Kidney (tissue), 14 donors: Measurements from ENCODE around the gene METTL24. TPM values are rescaled to one million over a fixed set of nuclear protein-coding genes. Genes with fewer than 3 reads are reported as not detected.
A peak's percentile ranks its signal among the peaks of the same experiment; 100 is the strongest.

Source experiments
- DNase-seq, 5 donors: peaks; one replicate each; pipeline ENCODE4 v3.0.0-alpha.2; 2013 to 2020
- FAIRE-seq: peaks from 2 replicates; lab custom pipeline; 2012; peaks lifted over from hg19 to GRCh38; lab: Jason Lieb, UNC
- H3K27ac ChIP-seq, 2 donors: one replicate each; pipeline ENCODE4 v1.7.0; 2013; ENCODE audit warnings: low read depth in 2 of 2, low read length in 2 of 2, inconsistent platforms in 1 of 2
- H3K27me3 ChIP-seq: one replicate; pipeline ENCODE4 v1.7.1; 2013; ENCODE audit warnings: low read length, inconsistent platforms; ENCODE audit not compliant: control insufficient read depth, insufficient read depth
- H3K36me3 ChIP-seq, 3 donors: one replicate each; pipeline versions ENCODE4 v1.7.0 to v1.7.1; 2013; ENCODE audit warnings: low read length in 3 of 3, control low read depth in 1 of 3, inconsistent platforms in 1 of 3; ENCODE audit not compliant: insufficient read depth in 3 of 3, control insufficient read depth in 2 of 3
- H3K4me1 ChIP-seq, 3 donors: one replicate each; pipeline versions ENCODE4 v1.7.0 to v1.7.1; 2013; ENCODE audit warnings: low read length in 3 of 3, inconsistent platforms in 1 of 3, low read depth in 1 of 3; ENCODE audit not compliant: control insufficient read depth in 2 of 3, insufficient read depth in 2 of 3
- H3K4me3 ChIP-seq, 3 donors: one replicate each; pipeline versions ENCODE4 v1.7.0 to v1.8.1; 2013; ENCODE audit warnings: low read length in 3 of 3, control low read depth in 1 of 3, inconsistent platforms in 1 of 3
- H3K9ac ChIP-seq, 3 donors: one replicate each; pipeline versions ENCODE4 v1.7.0 to v1.7.1; 2013; ENCODE audit warnings: low read length in 3 of 3, control low read depth in 1 of 3, inconsistent platforms in 1 of 3
- H3K9me3 ChIP-seq, 3 donors: one replicate each; pipeline versions ENCODE4 v1.7.0 to v1.7.1; 2013; ENCODE audit warnings: low read length in 3 of 3, control low read depth in 1 of 3, inconsistent platforms in 1 of 3; ENCODE audit not compliant: control insufficient read depth in 2 of 3, insufficient read depth in 1 of 3
- intact Hi-C: fragments of 100-400 bp; cut with DNase I; formaldehyde crosslinking; loops from one replicate; pipeline ENCODE4 v1.11.1; 2022
- polyA plus RNA-seq: library from polyadenylated mRNA; stranded (reverse); fragments of 350-450 nt; fragmentation: Illumina TruSeq; extraction: RNeasy Lipid Tissue Mini Kit (QIAGEN cat#74804); gene quantifications from one replicate; pipeline ENCODE4 v1.2.3, GENCODE V29; 2014; ENCODE audit warnings: low read depth, low replicate concordance; ENCODE audit not compliant: insufficient read depth
- total RNA-seq: library from RNA; stranded (reverse); fragmentation: NEBNext Ultra II Directional; extraction: Animal tissue kit (Norgen Biotek cat#: 25700); gene quantifications from one replicate; pipeline ENCODE4 v1.2.1, GENCODE V29; 2021
- TF ChIP-seq, protein P1 (sequence below): IDR thresholded peaks from 3 replicates; pipeline ENCODE4 v1.5.1; 2012; ENCODE audit warnings: mild to moderate bottlenecking, moderate library complexity, borderline replicate concordance; ENCODE audit not compliant: insufficient read depth; ENCODE audit errors: extremely low read depth
- donor health status: control.
- donor health status: control.
- donor health status: control.
- donor health status: control.
- donor health status: control.
- donor health status: DM: yes; HTN: yes; CAD: no.
- donor health status: Normal renal cell carcinoma (clear cell type).

Gene METTL24
- total and polyA plus RNA-seq, 2 donors from 2014 or later = 1.4 to 3.5 TPM

DNA sequence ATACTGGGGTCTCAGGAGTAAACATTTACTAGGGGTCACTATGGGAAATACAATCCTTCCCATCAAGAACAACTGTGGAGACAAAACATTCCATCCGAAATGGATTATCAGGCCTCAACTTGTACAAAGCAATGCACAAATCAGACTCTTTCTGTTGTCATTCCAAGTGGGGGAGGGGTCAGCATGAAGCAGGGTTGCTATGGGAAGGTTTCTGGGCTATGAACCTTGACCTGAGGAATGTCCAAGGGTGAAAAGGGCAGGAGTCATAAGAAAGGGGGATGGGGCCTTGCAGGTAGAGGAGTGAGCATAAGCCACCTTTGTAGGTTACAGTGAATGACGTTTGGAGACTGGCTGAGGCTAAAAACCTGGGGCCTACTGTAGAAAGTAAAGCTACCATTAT, 3.1 kb downstream of the METTL24 start:
- Histone ChIP-seq H3K36me3 (no peaks in the 10 kb centered on the region), H3K4me3 (peak overlapping the region in 1 of 3 donors; percentile 26), H3K9me3 (no peaks in the 10 kb centered on the region), H3K27me3 (no peaks in the 10 kb centered on the region), H3K9ac (no peak overlapping the region), H3K27ac (no peak overlapping the region), H3K4me1 (peaks cover 6 to 27% (median 10%) of the 10 kb centered on the region in 3 donors)
- FAIRE-seq (no peak), DNase-seq (peak in 3 of 5 donors; percentile 40 to 68 (median 49))
- TF ChIP-seq, protein P1, sequence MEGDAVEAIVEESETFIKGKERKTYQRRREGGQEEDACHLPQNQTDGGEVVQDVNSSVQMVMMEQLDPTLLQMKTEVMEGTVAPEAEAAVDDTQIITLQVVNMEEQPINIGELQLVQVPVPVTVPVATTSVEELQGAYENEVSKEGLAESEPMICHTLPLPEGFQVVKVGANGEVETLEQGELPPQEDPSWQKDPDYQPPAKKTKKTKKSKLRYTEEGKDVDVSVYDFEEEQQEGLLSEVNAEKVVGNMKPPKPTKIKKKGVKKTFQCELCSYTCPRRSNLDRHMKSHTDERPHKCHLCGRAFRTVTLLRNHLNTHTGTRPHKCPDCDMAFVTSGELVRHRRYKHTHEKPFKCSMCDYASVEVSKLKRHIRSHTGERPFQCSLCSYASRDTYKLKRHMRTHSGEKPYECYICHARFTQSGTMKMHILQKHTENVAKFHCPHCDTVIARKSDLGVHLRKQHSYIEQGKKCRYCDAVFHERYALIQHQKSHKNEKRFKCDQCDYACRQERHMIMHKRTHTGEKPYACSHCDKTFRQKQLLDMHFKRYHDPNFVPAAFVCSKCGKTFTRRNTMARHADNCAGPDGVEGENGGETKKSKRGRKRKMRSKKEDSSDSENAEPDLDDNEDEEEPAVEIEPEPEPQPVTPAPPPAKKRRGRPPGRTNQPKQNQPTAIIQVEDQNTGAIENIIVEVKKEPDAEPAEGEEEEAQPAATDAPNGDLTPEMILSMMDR = no peak
- intact Hi-C loops = no loop called here

DNA sequence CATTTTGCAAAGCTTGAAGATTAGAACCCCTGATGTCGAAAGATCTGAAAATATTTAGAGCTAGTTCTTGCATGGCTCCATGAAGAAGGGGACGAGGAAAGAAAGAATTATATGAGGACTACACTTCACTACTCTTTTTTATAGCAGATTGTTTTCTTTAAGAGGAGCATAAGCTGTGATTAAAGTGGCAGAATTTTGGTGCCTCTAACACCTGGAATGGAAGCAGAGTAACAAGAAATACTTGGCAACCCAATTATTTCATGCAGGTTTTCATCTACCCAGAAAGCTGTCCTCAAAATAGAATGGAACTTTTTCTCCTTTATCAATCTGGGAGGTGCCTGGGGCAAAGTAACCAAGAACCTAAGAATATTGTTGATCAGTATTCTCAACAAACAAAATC, 4.0 kb downstream of the METTL24 start:
- no peak overlapping the region for H3K27ac ChIP-seq
- intact Hi-C loops = no loop called here
- H3K9me3 ChIP-seq = no peaks in the 10 kb centered on the region
- no peak overlapping the region for H3K9ac ChIP-seq
- H3K4me3 ChIP-seq = no peak overlapping the region
- TF ChIP-seq, protein P1 = no peak
- peaks cover 6 to 26% (median 10%) of the 10 kb centered on the region in 3 donors for H3K4me1 ChIP-seq
- no peaks in the 10 kb centered on the region for H3K27me3 ChIP-seq
- no peaks in the 10 kb centered on the region for H3K36me3 ChIP-seq
- no peak for FAIRE-seq
- no peak for DNase-seq

DNA sequence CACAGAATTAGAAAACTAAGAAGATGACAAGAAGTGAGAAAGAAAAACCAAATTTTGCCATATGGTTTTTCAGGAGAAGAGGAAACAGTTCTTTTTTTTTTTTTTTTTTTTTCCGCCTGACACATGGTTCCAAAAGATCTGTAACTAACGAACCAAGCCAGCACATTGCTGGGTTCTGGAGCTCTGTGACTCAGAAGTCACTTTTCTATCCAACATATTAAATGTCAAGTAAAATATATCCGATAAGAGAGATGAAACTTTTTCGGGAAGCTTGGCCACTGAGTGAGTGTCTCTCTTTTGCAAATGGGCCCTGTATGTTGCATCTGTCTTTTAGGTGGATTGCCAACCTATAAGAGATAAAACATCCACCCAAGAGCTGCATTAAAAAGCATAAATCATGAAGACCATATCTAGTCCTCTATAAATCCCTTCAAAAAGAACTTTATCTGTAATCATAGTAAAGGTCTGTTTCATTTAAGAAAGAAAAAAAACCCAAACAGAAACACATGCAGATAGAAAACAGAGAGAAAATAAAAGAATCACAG, 4.6 kb downstream of the METTL24 start:
- no peak overlapping the region for H3K27ac ChIP-seq
- H3K27me3 ChIP-seq = no peaks in the 10 kb centered on the region

More for the DNA sequence above, 4.6 kb downstream of the METTL24 start:
- DNase-seq = no peak
- TF ChIP-seq, protein P1 = no peak
- FAIRE-seq = no peak
- Histone ChIP-seq H3K4me3 (no peak overlapping the region), H3K4me1 (peaks cover 4 to 20% (median 7%) of the 10 kb centered on the region in 3 donors), H3K9me3 (no peaks in the 10 kb centered on the region), H3K9ac (no peak overlapping the region), H3K36me3 (no peaks in the 10 kb centered on the region)
- intact Hi-C loops = no loop called here
